HEK293 (cell line): ENCODE measurements around the gene STAMBPL1.
A peak's percentile ranks its signal among the peaks of the same experiment; 100 is the strongest.

ENCODE experiments used
- CTCF ChIA-PET: fragments of 350-600 bp; formaldehyde crosslinking; extraction: SDS; loops from one replicate; lab custom pipeline; 2021; ENCODE audit warnings: antibody characterized with exemption; lab: Yijun Ruan, JAX
- POLR2A ChIA-PET: fragments of 300-600 bp; formaldehyde crosslinking; extraction: SDS; loops from one replicate; lab custom pipeline; 2020; ENCODE audit warnings: antibody characterized with exemption, inconsistent platforms; lab: Yijun Ruan, JAX
- H3K27ac ChIP-seq: fragments of 200-500 bp; sonication (Bioruptor generic); 2 replicates; pipeline ENCODE4 v1.5.1; 2014; ENCODE audit warnings: low read depth, low read length, control low read depth, inconsistent platforms; ENCODE audit errors: extremely low read depth
- H3K36me3 ChIP-seq, 2 experiments: fragments of 200-500 bp in 1 of 2; sonication (Bioruptor generic) in 1 of 2; 1 replicate in 1 of 2; 2 replicates in 1 of 2; pipeline ENCODE4 v1.5.1; 2014 to 2017; ENCODE audit warnings: inconsistent platforms in 2 of 2, low read length in 2 of 2; ENCODE audit not compliant: control insufficient read depth in 2 of 2, insufficient read depth in 1 of 2
- H3K4me1 ChIP-seq: fragments of 200-500 bp; sonication (Bioruptor generic); 2 replicates; pipeline ENCODE4 v1.5.1; 2014; ENCODE audit warnings: mild to moderate bottlenecking, low read length, inconsistent platforms; ENCODE audit not compliant: control insufficient read depth, insufficient read depth
- H3K4me3 ChIP-seq: 2 replicates; pipeline ENCODE4 v1.5.1; 2011; ENCODE audit warnings: low read depth, mild to moderate bottlenecking, control low read depth, low read length, moderate library complexity
- H3K9me3 ChIP-seq: fragments of 200-500 bp; sonication (Bioruptor generic); 2 replicates; pipeline ENCODE4 v1.5.1; 2014; ENCODE audit warnings: low read depth, low read length, inconsistent platforms; ENCODE audit not compliant: control insufficient read depth, insufficient read depth
- KLF16 ChIP-seq: fragments of 450-650 bp; formaldehyde crosslinking; IDR thresholded peaks from 2 replicates; pipeline ENCODE4 v1.5.1; 2017; ENCODE audit warnings: missing biosample characterization, missing genetic modification characterization
- KLF17 ChIP-seq: fragments of 450-650 bp; formaldehyde crosslinking; IDR thresholded peaks from 2 replicates; pipeline ENCODE4 v1.5.1; 2016; ENCODE audit warnings: missing biosample characterization, missing genetic modification characterization
- MYNN ChIP-seq: fragments of 450-650 bp; formaldehyde crosslinking; IDR thresholded peaks from 2 replicates; pipeline ENCODE4 v1.5.1; 2016; ENCODE audit warnings: missing biosample characterization, missing genetic modification characterization, borderline replicate concordance
- PRDM6 ChIP-seq: fragments of 450-650 bp; formaldehyde crosslinking; IDR thresholded peaks from 2 replicates; pipeline ENCODE4 v1.5.1; 2017; ENCODE audit warnings: missing biosample characterization, missing genetic modification characterization
- TCF7L2 ChIP-seq: IDR thresholded peaks from 2 replicates; pipeline ENCODE4 v1.6.1; 2011; ENCODE audit warnings: low read depth, mild to moderate bottlenecking, inconsistent platforms, low read length, moderate library complexity, borderline replicate concordance
- ZBTB10 ChIP-seq: fragments of 450-650 bp; formaldehyde crosslinking; IDR thresholded peaks from 2 replicates; pipeline ENCODE4 v1.5.1; 2016; ENCODE audit warnings: missing biosample characterization, missing genetic modification characterization
- ZIC2 ChIP-seq: fragments of 450-650 bp; formaldehyde crosslinking; IDR thresholded peaks from 2 replicates; pipeline ENCODE4 v1.5.1; 2016; ENCODE audit warnings: missing biosample characterization, missing genetic modification characterization
- ZNF132 ChIP-seq: fragments of 450-650 bp; formaldehyde crosslinking; IDR thresholded peaks from 2 replicates; pipeline ENCODE4 v1.5.1; 2017; ENCODE audit warnings: missing biosample characterization, missing genetic modification characterization, borderline replicate concordance
- ZNF140 ChIP-seq: fragments of 450-650 bp; formaldehyde crosslinking; IDR thresholded peaks from 2 replicates; pipeline ENCODE4 v1.5.1; 2016; ENCODE audit warnings: missing biosample characterization, missing genetic modification characterization
- ZNF146 ChIP-seq: fragments of 450-650 bp; formaldehyde crosslinking; IDR thresholded peaks from 2 replicates; pipeline ENCODE4 v1.5.1; 2016; ENCODE audit warnings: missing biosample characterization, missing genetic modification characterization
- ZNF157 ChIP-seq: fragments of 450-650 bp; formaldehyde crosslinking; IDR thresholded peaks from 2 replicates; pipeline ENCODE4 v1.5.1; 2016; ENCODE audit warnings: missing biosample characterization, missing genetic modification characterization
- ZNF184 ChIP-seq: fragments of 450-650 bp; IDR thresholded peaks from 2 replicates; pipeline ENCODE4 v1.5.1; 2018; ENCODE audit warnings: missing biosample characterization, mild to moderate bottlenecking, missing genetic modification characterization
- ZNF19 ChIP-seq: fragments of 450-650 bp; formaldehyde crosslinking; IDR thresholded peaks from 2 replicates; pipeline ENCODE4; 2016; ENCODE audit warnings: missing biosample characterization, missing genetic modification characterization, low read depth
- ZNF280C ChIP-seq: fragments of 450-650 bp; formaldehyde crosslinking; IDR thresholded peaks from 2 replicates; pipeline ENCODE4 v1.5.1; 2016; ENCODE audit warnings: missing biosample characterization, missing genetic modification characterization
- ZNF335 ChIP-seq: fragments of 450-650 bp; formaldehyde crosslinking; conservative IDR thresholded peaks from 2 replicates; pipeline ENCODE4 v1.5.1; 2016; ENCODE audit warnings: missing biosample characterization, missing genetic modification characterization
- ZNF423 ChIP-seq: fragments of 450-650 bp; formaldehyde crosslinking; IDR thresholded peaks from 2 replicates; pipeline ENCODE4 v1.5.1; 2016; ENCODE audit warnings: missing biosample characterization, missing genetic modification characterization
- ZNF624 ChIP-seq: fragments of 450-650 bp; formaldehyde crosslinking; IDR thresholded peaks from 2 replicates; pipeline ENCODE4 v1.5.1; 2017; ENCODE audit warnings: missing biosample characterization, missing genetic modification characterization
- ZNF791 ChIP-seq: fragments of 450-650 bp; formaldehyde crosslinking; IDR thresholded peaks from 2 replicates; pipeline ENCODE4 v1.5.1; 2016; ENCODE audit warnings: missing biosample characterization, missing genetic modification characterization
- ZNF843 ChIP-seq: fragments of 450-650 bp; formaldehyde crosslinking; IDR thresholded peaks from 2 replicates; pipeline ENCODE4 v1.5.1; 2016; ENCODE audit warnings: missing biosample characterization, missing genetic modification characterization
- ZSCAN4 ChIP-seq: fragments of 450-650 bp; formaldehyde crosslinking; IDR thresholded peaks from 2 replicates; pipeline ENCODE4 v1.5.1; 2017; ENCODE audit warnings: missing biosample characterization, missing genetic modification characterization

STAMBPL1 gene

GRCh38 chr10:88882646-88883447, 2.8 kb downstream of the STAMBPL1 start (continued):
- peak; percentile 66 for TF ChIP-seq PRDM6 (tag by site-specific recombination)

- peaks cover 39% of the 10 kb centered on the region for H3K4me1 ChIP-seq
- H3K4me3 ChIP-seq, result no peak overlapping the region
- POLR2A ChIA-PET, result no interaction called here
- no peaks in the 10 kb centered on the region for H3K9me3 ChIP-seq
- TF ChIP-seq ZNF624 (tag by site-specific recombination), result no peak
- no peak for TF ChIP-seq ZNF843 (tag by site-specific recombination)
- no peak for TF ChIP-seq TCF7L2
- no peak for TF ChIP-seq ZIC2 (tag by site-specific recombination)
- TF ChIP-seq ZSCAN4, result no peak
- no peak for TF ChIP-seq ZNF791 (tag by site-specific recombination)
- no peak for TF ChIP-seq KLF16
- no peak for TF ChIP-seq ZNF132 (tag by site-specific recombination)
- CTCF ChIA-PET, result interaction anchor here (0.8 to 1.9 kb wide), 3 partner anchors 47 to 49 kb away, joined by 4 to 6 read pairs (median 5); no protein-coding TSS in a partner anchor
- H3K27ac ChIP-seq, result no peak overlapping the region
- H3K36me3 ChIP-seq, result no peaks in the 10 kb centered on the region
These were observed 3.4 kb downstream of the STAMBPL1 start for GRCh38 chr10:88883448-88883809.

- ChIA-PET POLR2A (no interaction called here), CTCF (interaction anchor here (1.1 to 1.3 kb wide), 2 partner anchors 35 to 46 kb away, joined by 3 to 5 read pairs; partner anchors contain the start of gene ANKRD22)
- no peak overlapping the region for H3K4me3 ChIP-seq
- no peaks in the 10 kb centered on the region for H3K9me3 ChIP-seq
- no peaks in the 10 kb centered on the region for H3K36me3 ChIP-seq
- peaks cover 37% of the 10 kb centered on the region for H3K4me1 ChIP-seq
- H3K27ac ChIP-seq, result no peak overlapping the region
- TF ChIP-seq PRDM6 (tag by site-specific recombination) (peak; percentile 34; the same call in 1 of the 2 replicates), ZNF843 (tag by site-specific recombination) (no peak), KLF17 (tag by site-specific recombination) (no peak), ZNF19 (tag by site-specific recombination) (no peak), MYNN (tag by site-specific recombination) (no peak), ZNF146 (tag by site-specific recombination) (no peak), ZSCAN4 (no peak), ZNF335 (tag by site-specific recombination) (peak; percentile 59), ZNF280C (tag by site-specific recombination) (no peak), ZNF157 (no peak), ZNF423 (no peak), ZNF184 (tag by site-specific recombination) (no peak), ZBTB10 (tag by site-specific recombination) (no peak), ZNF140 (tag by site-specific recombination) (no peak)
These were observed 6.5 kb downstream of the STAMBPL1 start for GRCh38 chr10:88886557-88886956.
